Transverse colon (tissue), 4 donors: ENCODE data around the gene MAPK14. TPM values are rescaled to one million over a fixed set of nuclear protein-coding genes. Genes with fewer than 3 reads are reported as not detected.

Source experiments
- DNase-seq: peaks from one replicate; pipeline ENCODE4 v3.0.0-alpha.2; 2019
- H3K27ac ChIP-seq, 4 donors: fragments of 200-600 bp; sonication (generic); 2 replicates each; pipeline ENCODE4 v1.5.1; 2016 to 2018; ENCODE audit warnings: inconsistent platforms in 4 of 4
- H3K27me3 ChIP-seq: fragments of 200-600 bp; sonication (generic); 2 replicates; pipeline ENCODE4 v1.5.1; 2017; ENCODE audit warnings: inconsistent platforms
- H3K36me3 ChIP-seq, 4 donors: fragments of 200-600 bp; sonication (generic); 2 replicates each; pipeline ENCODE4 v1.5.1; 2017 to 2019; ENCODE audit warnings: inconsistent platforms in 4 of 4
- H3K4me1 ChIP-seq, 4 donors: fragments of 200-600 bp; sonication (generic); 2 replicates each; pipeline ENCODE4 v1.5.1; 2017 to 2020; ENCODE audit warnings: inconsistent platforms in 4 of 4
- H3K4me3 ChIP-seq, 4 donors: fragments of 200-600 bp; sonication (generic); 1 replicate in 1 of 4; 2 replicates in 3 of 4; pipeline versions ENCODE4 v1.5.1 to v1.6.1; 2017 to 2019; ENCODE audit warnings: inconsistent platforms in 4 of 4
- H3K9me3 ChIP-seq, 2 donors: fragments of 200-600 bp; sonication (generic); 2 replicates each; pipeline ENCODE4 v1.5.1; 2017 to 2019; ENCODE audit warnings: inconsistent platforms in 2 of 2
- EP300 ChIP-seq: sonication (generic); formaldehyde crosslinking; IDR thresholded peaks from one replicate; pipeline ENCODE4 v1.6.1; 2017; ENCODE audit warnings: antibody characterized with exemption, low read depth
- POLR2A ChIP-seq: fragments of 450-650 bp; IDR thresholded peaks from one replicate; pipeline ENCODE4 v1.6.1; 2016; ENCODE audit warnings: antibody characterized with exemption, mild to moderate bottlenecking, moderate library complexity
- POLR2AphosphoS5 ChIP-seq, 3 donors: sonication (generic); formaldehyde crosslinking; IDR thresholded peaks; one replicate each; pipeline ENCODE4 v1.6.1; 2016; ENCODE audit warnings: antibody characterized with exemption in 3 of 3
- WGBS, 2 donors: methylation state at CpG; one replicate each; pipeline ENCODE4 v1.1.5; 2018; ENCODE audit warnings: low coverage in 1 of 2; 5-methylcytosine and 5-hydroxymethylcytosine counted together
- in situ Hi-C, 4 donors: fragments of 200-750 bp; cut with MboI; loops; one replicate each; pipeline versions ENCODE4 v1.15.0 to v1.15.1; 2017; ENCODE audit warnings: low sequenced_read_pairs in 3 of 4, low pct_ligation_motif_present in 1 of 4, low pct_unique_long_range_greater_than_20kb in 1 of 4
- intact Hi-C: fragments of 100-400 bp; cut with DNase I; formaldehyde crosslinking; loops from one replicate; pipeline ENCODE4 v1.15.1; 2023; ENCODE audit warnings: low total_unique reads
- total RNA-seq, 4 donors: library from RNA; depleted of rRNA; stranded (reverse); fragments of >200 nt; gene quantifications; one replicate each; pipeline ENCODE4 v1.1.0, GENCODE V29; 2016
- TF ChIP-seq, protein P1 (sequence below), 5 experiments: fragments of 200-600 bp in 3 of 5; fragments of 450-650 bp in 2 of 5; sonication (generic) in 3 of 5; IDR thresholded peaks; 1 replicate in 2 of 5; 2 replicates in 3 of 5; pipeline ENCODE4 v1.5.1; 2016 to 2017; ENCODE audit warnings: antibody characterized with exemption in 5 of 5, inconsistent platforms in 3 of 5, mild to moderate bottlenecking in 2 of 5, moderate library complexity in 1 of 5

The MAPK14 gene
- total RNA-seq, 4 donors from 2014 or later = 82.2 to 132 (median 112) TPM

GRCh38 chr6:36150283-36150682, 122.7 kb downstream of the MAPK14 start:
- H3K4me1 ChIP-seq = no peaks in the 10 kb centered on the region
- no peaks in the 10 kb centered on the region for H3K9me3 ChIP-seq
- no peak for DNase-seq
- H3K27me3 ChIP-seq = no peaks in the 10 kb centered on the region
- no peaks in the 10 kb centered on the region for H3K36me3 ChIP-seq
- 62 to 63% methylated on average over 2 to 3 of the region's 3 CpGs for WGBS, 2 donors
- H3K4me3 ChIP-seq = no peak overlapping the region
- in situ Hi-C loops = no loop called here
- TF ChIP-seq EP300 = no peak
- TF ChIP-seq, protein P1, sequence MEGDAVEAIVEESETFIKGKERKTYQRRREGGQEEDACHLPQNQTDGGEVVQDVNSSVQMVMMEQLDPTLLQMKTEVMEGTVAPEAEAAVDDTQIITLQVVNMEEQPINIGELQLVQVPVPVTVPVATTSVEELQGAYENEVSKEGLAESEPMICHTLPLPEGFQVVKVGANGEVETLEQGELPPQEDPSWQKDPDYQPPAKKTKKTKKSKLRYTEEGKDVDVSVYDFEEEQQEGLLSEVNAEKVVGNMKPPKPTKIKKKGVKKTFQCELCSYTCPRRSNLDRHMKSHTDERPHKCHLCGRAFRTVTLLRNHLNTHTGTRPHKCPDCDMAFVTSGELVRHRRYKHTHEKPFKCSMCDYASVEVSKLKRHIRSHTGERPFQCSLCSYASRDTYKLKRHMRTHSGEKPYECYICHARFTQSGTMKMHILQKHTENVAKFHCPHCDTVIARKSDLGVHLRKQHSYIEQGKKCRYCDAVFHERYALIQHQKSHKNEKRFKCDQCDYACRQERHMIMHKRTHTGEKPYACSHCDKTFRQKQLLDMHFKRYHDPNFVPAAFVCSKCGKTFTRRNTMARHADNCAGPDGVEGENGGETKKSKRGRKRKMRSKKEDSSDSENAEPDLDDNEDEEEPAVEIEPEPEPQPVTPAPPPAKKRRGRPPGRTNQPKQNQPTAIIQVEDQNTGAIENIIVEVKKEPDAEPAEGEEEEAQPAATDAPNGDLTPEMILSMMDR (IDR thresholded peaks at IDR 0.05) = no peak
- TF ChIP-seq POLR2AphosphoS5 (IDR thresholded peaks at IDR 0.05) = no peak
- no peak for TF ChIP-seq POLR2A
- intact Hi-C loops = no loop called here
- peak overlapping the region in 1 of 4 donors; percentile 30 for H3K27ac ChIP-seq

DNA sequence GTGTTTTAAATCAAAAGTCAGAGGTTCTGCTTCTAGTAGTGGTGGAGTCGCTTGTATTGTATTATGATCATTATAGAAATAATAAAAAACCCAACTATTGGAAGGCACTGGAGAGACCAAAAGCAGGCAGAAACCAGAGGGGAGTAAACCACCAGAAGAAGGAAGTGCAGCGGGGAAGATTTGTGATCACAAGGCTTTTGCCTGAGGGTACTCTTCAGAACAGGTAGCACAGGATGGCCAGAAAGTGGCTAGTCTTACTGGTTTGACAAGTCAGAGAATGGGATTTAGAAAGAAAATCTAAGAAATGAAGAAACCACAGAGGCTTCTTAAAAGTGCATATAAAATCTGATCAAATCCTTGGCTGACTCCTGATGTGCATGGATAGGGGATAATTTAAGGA, 126.7 kb downstream of the MAPK14 start:
- 85 to 87% methylated on average over 2 of the region's 2 CpGs for WGBS, 2 donors
- Histone ChIP-seq H3K27ac (no peak overlapping the region), H3K27me3 (no peaks in the 10 kb centered on the region), H3K4me3 (no peak overlapping the region), H3K4me1 (no peaks in the 10 kb centered on the region), H3K9me3 (peaks cover 0 to 4% of the 10 kb centered on the region in 2 donors), H3K36me3 (no peaks in the 10 kb centered on the region)
- DNase-seq = no peak
- no peak for TF ChIP-seq POLR2AphosphoS5 (IDR thresholded peaks at IDR 0.05)
- TF ChIP-seq POLR2A = no peak
- intact Hi-C loops (no loop called here), in situ Hi-C loops (no loop called here)

GRCh38 chr6:36155662-36156061, 128.1 kb downstream of the MAPK14 start:
- Histone ChIP-seq H3K4me3 (no peak overlapping the region), H3K36me3 (no peaks in the 10 kb centered on the region), H3K9me3 (peaks cover 0 to 4% of the 10 kb centered on the region in 2 donors), H3K27me3 (no peaks in the 10 kb centered on the region), H3K27ac (no peak overlapping the region), H3K4me1 (no peaks in the 10 kb centered on the region)
- DNase-seq = no peak
- TF ChIP-seq, protein P1 (IDR thresholded peaks at IDR 0.05) = no peak
- TF ChIP-seq POLR2AphosphoS5 (IDR thresholded peaks at IDR 0.05) = no peak
- no peak for TF ChIP-seq POLR2A
- no peak for TF ChIP-seq EP300
- WGBS, 2 donors = 89 to 100% methylated on average over 2 of the region's 2 CpGs
- intact Hi-C loops (no loop called here), in situ Hi-C loops (no loop called here)

GRCh38 chr6:36160147-36160760, 132.6 kb downstream of the MAPK14 start:
- in situ Hi-C loops = no loop called here
- H3K36me3 ChIP-seq = no peaks in the 10 kb centered on the region
- H3K4me3 ChIP-seq = no peak overlapping the region
- H3K4me1 ChIP-seq = no peaks in the 10 kb centered on the region
- no peak for DNase-seq
- intact Hi-C loops = no loop called here
- 94 to 96% methylated on average over 4 of the region's 4 CpGs for WGBS, 2 donors
- H3K27me3 ChIP-seq = no peaks in the 10 kb centered on the region
- peaks cover 0 to 4% of the 10 kb centered on the region in 2 donors for H3K9me3 ChIP-seq
- no peak overlapping the region for H3K27ac ChIP-seq
- TF ChIP-seq, protein P1 (IDR thresholded peaks at IDR 0.05) = no peak
- TF ChIP-seq POLR2A (no peak), POLR2AphosphoS5 (IDR thresholded peaks at IDR 0.05) (no peak), EP300 (no peak)

Other genes with a start within 250 kb of the MAPK14 start
- gene CLPSL1, start 246.8 kb upstream of the MAPK14 start, total RNA-seq = not detected
- not detected for gene CLPS, start 230.5 kb upstream of the MAPK14 start, total RNA-seq
- not detected for gene LHFPL5, start 222.5 kb upstream of the MAPK14 start, total RNA-seq
- gene SRPK1, start 106.7 kb upstream of the MAPK14 start, total RNA-seq = 100 to 1,000 TPM; 107 to 155 (median 110) TPM
- 1 to 10 TPM in 2 of 4 donors, not detected in 2; 1.1 to 2.6 TPM for gene SLC26A8, start 3.2 kb upstream of the MAPK14 start, total RNA-seq
- 100 to 1,000 TPM in 3 of 4 donors, 10 to 100 TPM in 1; 67.7 to 200 (median 146) TPM for gene MAPK13, start 102.7 kb downstream of the MAPK14 start, total RNA-seq
- gene BRPF3, start 168.9 kb downstream of the MAPK14 start, total RNA-seq = 100 to 1,000 TPM in 2 of 4 donors, 10 to 100 TPM in 2; 74.8 to 209 (median 90.6) TPM
- gene PNPLA1, start 242.3 kb downstream of the MAPK14 start, total RNA-seq = 1 to 10 TPM in 1 of 4 donors, under 1 TPM in 1, not detected in 2; 0.79 to 1.1 TPM